ENCODE results near the gene CPNE7.

GRCh38 chr16:89545044-89545830 is 30.3 kb upstream of the CPNE7 start:
- no peak for TF ChIP-seq CTCF (IDR thresholded peaks at IDR 0.05; ENCODE audit: insufficient read depth, low read length, poor library complexity, severe bottlenecking)
- TF ChIP-seq EZH2phosphoT487 (conservative IDR thresholded peaks at IDR 0.05; ENCODE audit: low read length) = no peak

Measured in SU-DHL-6 (cell line).